Measurements from ENCODE around the gene ZNF467.

The ZNF467 gene

GRCh38 chr7:149723795-149724495 lies 49.4 kb downstream of the ZNF467 start:
- Histone ChIP-seq H3K14ac (ENCODE audit: low read length in 2 of 2) (no peak overlapping the region), H2BK15ac (ENCODE audit: low read depth, poor library complexity, severe bottlenecking) (no peak overlapping the region), H3K27ac (ENCODE audit: low read length, poor library complexity, severe bottlenecking) (no peak overlapping the region), H2BK5ac (ENCODE audit: low read depth, low read length, poor library complexity, severe bottlenecking) (no peak overlapping the region), H3K9me3 (ENCODE audit: control insufficient read depth, low read length) (no peaks in the 10 kb centered on the region), H2AFZ (ENCODE audit: low read depth, low read length) (no peak overlapping the region), H3K4ac (ENCODE audit: low read depth in 1 of 2, low read length in 2 of 2) (no peak overlapping the region), H2BK120ac (ENCODE audit: low read depth, low read length) (no peak overlapping the region), H3K27me3 (ENCODE audit: control insufficient read depth in 1 of 2, insufficient read depth in 1 of 2, low read length in 2 of 2) (no peaks in the 10 kb centered on the region), H4K8ac (ENCODE audit: low read length) (no peak overlapping the region), H3K79me1 (replicated peaks; ENCODE audit: low read length, poor library complexity, severe bottlenecking) (peaks cover 13% of the 10 kb centered on the region), H3K18ac (ENCODE audit: low read depth in 1 of 2, low read length in 2 of 2) (no peak overlapping the region), H3K23ac (ENCODE audit: low read length in 2 of 2) (no peak overlapping the region), H4K91ac (ENCODE audit: low read length) (no peak overlapping the region), H3K4me1 (ENCODE audit: control insufficient read depth, insufficient read depth, low read depth, low read length) (peaks cover 41% of the 10 kb centered on the region), H3K36me3 (ENCODE audit: control insufficient read depth in 1 of 2, insufficient read depth in 2 of 2, low read depth in 1 of 2, low read length in 2 of 2) (peaks cover 52 to 79% of the 10 kb centered on the region in 2 experiments), H3K4me3 (ENCODE audit: insufficient read depth in 1 of 2, low read depth in 1 of 2, low read length in 2 of 2) (no peak overlapping the region), H3K9ac (ENCODE audit: low read length) (no peak overlapping the region), H2BK12ac (ENCODE audit: low read length in 2 of 2) (no peak overlapping the region), H3K4me2 (ENCODE audit: low read length, poor library complexity, severe bottlenecking) (no peak overlapping the region), H2AK5ac (ENCODE audit: low read length, severe bottlenecking) (no peak overlapping the region)
- 96% methylated on average over 12 of the region's 15 CpGs for WGBS
- no peak for DNase-seq

- DNase-seq, result no peak
- no peak overlapping the region for H2AFZ ChIP-seq (ENCODE audit: low read depth, low read length)
Observed at GRCh38 chr7:149723082-149723767, 50.2 kb downstream of the ZNF467 start.

GRCh38 chr7:149722356-149722957 lies 50.9 kb downstream of the ZNF467 start:
- H2BK5ac ChIP-seq (ENCODE audit: low read depth, low read length, poor library complexity, severe bottlenecking), result no peak overlapping the region
- H2BK12ac ChIP-seq (ENCODE audit: low read length in 2 of 2), result no peak overlapping the region
- H2AFZ ChIP-seq (ENCODE audit: low read depth, low read length), result no peak overlapping the region
- no peak overlapping the region for H2BK15ac ChIP-seq (ENCODE audit: low read depth, poor library complexity, severe bottlenecking)
- H2AK5ac ChIP-seq (ENCODE audit: low read length, severe bottlenecking), result no peak overlapping the region
- H3K27me3 ChIP-seq (ENCODE audit: control insufficient read depth in 1 of 2, insufficient read depth in 1 of 2, low read length in 2 of 2), result no peaks in the 10 kb centered on the region
- peaks cover 18% of the 10 kb centered on the region for H3K79me1 ChIP-seq (replicated peaks; ENCODE audit: low read length, poor library complexity, severe bottlenecking)
- H3K36me3 ChIP-seq (ENCODE audit: control insufficient read depth in 1 of 2, insufficient read depth in 2 of 2, low read depth in 1 of 2, low read length in 2 of 2), result peaks cover 45 to 66% of the 10 kb centered on the region in 2 experiments
- H3K27ac ChIP-seq (ENCODE audit: low read length, poor library complexity, severe bottlenecking), result no peak overlapping the region
- 96% methylated on average over 20 of the region's 20 CpGs for WGBS
- DNase-seq, result no peak
- no peak overlapping the region for H3K4me2 ChIP-seq (ENCODE audit: low read length, poor library complexity, severe bottlenecking)
- H3K4ac ChIP-seq (ENCODE audit: low read depth in 1 of 2, low read length in 2 of 2), result no peak overlapping the region
- H4K91ac ChIP-seq (ENCODE audit: low read length), result no peak overlapping the region
- no peak overlapping the region for H3K14ac ChIP-seq (ENCODE audit: low read length in 2 of 2)
- H3K9me3 ChIP-seq (ENCODE audit: control insufficient read depth, low read length), result no peaks in the 10 kb centered on the region
- no peak overlapping the region for H3K23ac ChIP-seq (ENCODE audit: low read length in 2 of 2)
- no peak overlapping the region for H4K8ac ChIP-seq (ENCODE audit: low read length)
- H3K4me1 ChIP-seq (ENCODE audit: control insufficient read depth, insufficient read depth, low read depth, low read length), result peaks cover 37% of the 10 kb centered on the region
- no peak overlapping the region for H3K4me3 ChIP-seq (ENCODE audit: insufficient read depth in 1 of 2, low read depth in 1 of 2, low read length in 2 of 2)
- no peak overlapping the region for H2BK120ac ChIP-seq (ENCODE audit: low read depth, low read length)
- no peak overlapping the region for H3K9ac ChIP-seq (ENCODE audit: low read length)
- H3K18ac ChIP-seq (ENCODE audit: low read depth in 1 of 2, low read length in 2 of 2), result no peak overlapping the region

More at GRCh38 chr7:149723082-149723767, 50.2 kb downstream of the ZNF467 start:
- H3K23ac ChIP-seq (ENCODE audit: low read length in 2 of 2), result no peak overlapping the region
- no peak overlapping the region for H3K14ac ChIP-seq (ENCODE audit: low read length in 2 of 2)
- no peak overlapping the region for H2BK120ac ChIP-seq (ENCODE audit: low read depth, low read length)
- H3K4me2 ChIP-seq (ENCODE audit: low read length, poor library complexity, severe bottlenecking), result no peak overlapping the region
- no peak overlapping the region for H3K4me3 ChIP-seq (ENCODE audit: insufficient read depth in 1 of 2, low read depth in 1 of 2, low read length in 2 of 2)
- H3K27me3 ChIP-seq (ENCODE audit: control insufficient read depth in 1 of 2, insufficient read depth in 1 of 2, low read length in 2 of 2), result no peaks in the 10 kb centered on the region
- no peak overlapping the region for H2BK12ac ChIP-seq (ENCODE audit: low read length in 2 of 2)
- no peak overlapping the region for H3K18ac ChIP-seq (ENCODE audit: low read depth in 1 of 2, low read length in 2 of 2)
- H2AK5ac ChIP-seq (ENCODE audit: low read length, severe bottlenecking), result no peak overlapping the region
- H3K4me1 ChIP-seq (ENCODE audit: control insufficient read depth, insufficient read depth, low read depth, low read length), result peaks cover 43% of the 10 kb centered on the region
- peaks cover 45 to 72% of the 10 kb centered on the region in 2 experiments for H3K36me3 ChIP-seq (ENCODE audit: control insufficient read depth in 1 of 2, insufficient read depth in 2 of 2, low read depth in 1 of 2, low read length in 2 of 2)
- H2BK15ac ChIP-seq (ENCODE audit: low read depth, poor library complexity, severe bottlenecking), result no peak overlapping the region
- no peak overlapping the region for H2BK5ac ChIP-seq (ENCODE audit: low read depth, low read length, poor library complexity, severe bottlenecking)
- WGBS, result 93% methylated on average over 13 of the region's 13 CpGs
- no peaks in the 10 kb centered on the region for H3K9me3 ChIP-seq (ENCODE audit: control insufficient read depth, low read length)
- H3K27ac ChIP-seq (ENCODE audit: low read length, poor library complexity, severe bottlenecking), result no peak overlapping the region
- no peak overlapping the region for H3K9ac ChIP-seq (ENCODE audit: low read length)
- H4K8ac ChIP-seq (ENCODE audit: low read length), result no peak overlapping the region
- H3K4ac ChIP-seq (ENCODE audit: low read depth in 1 of 2, low read length in 2 of 2), result no peak overlapping the region
- H3K79me1 ChIP-seq (replicated peaks; ENCODE audit: low read length, poor library complexity, severe bottlenecking), result peaks cover 16% of the 10 kb centered on the region
- H4K91ac ChIP-seq (ENCODE audit: low read length), result no peak overlapping the region

- no peak overlapping the region for H3K4me2 ChIP-seq (ENCODE audit: low read length, poor library complexity, severe bottlenecking)
- DNase-seq, result no peak
- H3K18ac ChIP-seq (ENCODE audit: low read depth in 1 of 2, low read length in 2 of 2), result no peak overlapping the region
- H3K9me3 ChIP-seq (ENCODE audit: control insufficient read depth, low read length), result no peaks in the 10 kb centered on the region
- no peak overlapping the region for H2AFZ ChIP-seq (ENCODE audit: low read depth, low read length)
- H3K79me1 ChIP-seq (replicated peaks; ENCODE audit: low read length, poor library complexity, severe bottlenecking), result peaks cover 29% of the 10 kb centered on the region
- H3K9ac ChIP-seq (ENCODE audit: low read length), result no peak overlapping the region
- no peak overlapping the region for H3K27ac ChIP-seq (ENCODE audit: low read length, poor library complexity, severe bottlenecking)
- WGBS, result 94% methylated on average over 16 of the region's 16 CpGs
- H2AK5ac ChIP-seq (ENCODE audit: low read length, severe bottlenecking), result no peak overlapping the region
- no peak overlapping the region for H2BK120ac ChIP-seq (ENCODE audit: low read depth, low read length)
- no peak overlapping the region for H4K8ac ChIP-seq (ENCODE audit: low read length)
- H3K14ac ChIP-seq (ENCODE audit: low read length in 2 of 2), result no peak overlapping the region
- peak overlapping the region; percentile 16 for H4K91ac ChIP-seq (ENCODE audit: low read length)
- no peak overlapping the region for H3K4me3 ChIP-seq (ENCODE audit: insufficient read depth in 1 of 2, low read depth in 1 of 2, low read length in 2 of 2)
- no peak overlapping the region for H3K4ac ChIP-seq (ENCODE audit: low read depth in 1 of 2, low read length in 2 of 2)
- H2BK12ac ChIP-seq (ENCODE audit: low read length in 2 of 2), result no peak overlapping the region
- H3K23ac ChIP-seq (ENCODE audit: low read length in 2 of 2), result no peak overlapping the region
- H3K4me1 ChIP-seq (ENCODE audit: control insufficient read depth, insufficient read depth, low read depth, low read length), result peaks cover 34% of the 10 kb centered on the region
- H2BK15ac ChIP-seq (ENCODE audit: low read depth, poor library complexity, severe bottlenecking), result no peak overlapping the region
- H2BK5ac ChIP-seq (ENCODE audit: low read depth, low read length, poor library complexity, severe bottlenecking), result no peak overlapping the region
- H3K27me3 ChIP-seq (ENCODE audit: control insufficient read depth in 1 of 2, insufficient read depth in 1 of 2, low read length in 2 of 2), result no peaks in the 10 kb centered on the region
- peaks cover 40 to 59% of the 10 kb centered on the region in 2 experiments for H3K36me3 ChIP-seq (ENCODE audit: control insufficient read depth in 1 of 2, insufficient read depth in 2 of 2, low read depth in 1 of 2, low read length in 2 of 2)
Observed at GRCh38 chr7:149721084-149721601, 52.2 kb downstream of the ZNF467 start.
